Retinal pigment epithelial cell (primary cell): ENCODE data around the gene PTGES2.

Experiments
- DNase-seq: peaks from one replicate; pipeline ENCODE4 v3.0.0-alpha.2; 2010; ENCODE audit warnings: low read depth
- H3K4me3 ChIP-seq: 2 replicates; pipeline ENCODE4 v1.5.1; 2011; ENCODE audit warnings: mild to moderate bottlenecking, low read length, control low read depth, moderate library complexity
- TF ChIP-seq, protein P1 (sequence below): conservative IDR thresholded peaks from 2 replicates; pipeline ENCODE4 v1.5.1; 2011; ENCODE audit warnings: low read depth, low read length, control low read depth, inconsistent platforms

PTGES2 gene

DNA sequence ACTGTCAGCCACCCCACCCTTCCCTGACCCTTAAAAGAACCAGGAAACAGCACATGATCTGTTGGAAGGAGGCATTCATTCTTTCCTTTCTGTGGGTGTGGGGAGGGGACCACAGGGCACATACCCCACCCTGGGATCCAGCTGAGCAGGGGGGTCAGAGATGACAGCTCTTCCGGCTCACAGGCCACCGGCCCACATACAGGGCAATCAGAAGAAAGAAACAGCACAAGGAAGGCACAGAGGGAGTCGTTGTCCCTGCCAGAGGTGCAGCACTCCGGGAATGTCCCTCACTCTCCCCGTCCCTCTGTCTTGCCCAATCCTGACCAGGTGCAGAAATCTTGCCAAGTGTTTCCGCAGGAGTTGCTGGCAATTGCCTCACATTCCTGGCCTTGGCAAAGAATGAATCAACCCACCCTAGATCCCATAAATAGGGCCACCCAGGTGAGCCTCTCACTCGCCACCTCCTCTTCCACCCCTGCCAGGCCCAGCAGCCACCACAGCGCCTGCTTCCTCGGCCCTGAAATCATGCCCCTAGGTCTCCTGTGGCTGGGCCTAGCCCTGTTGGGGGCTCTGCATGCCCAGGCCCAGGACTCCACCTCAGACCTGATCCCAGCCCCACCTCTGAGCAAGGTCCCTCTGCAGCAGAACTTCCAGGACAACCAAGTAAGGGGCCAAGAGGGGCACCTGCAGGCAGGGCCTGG lies 21.6 kb upstream of the PTGES2 start, which contains the start of gene LCN2:
TSS of gene LCN2 (plus strand) at position 453 of the 701 bp plus-strand sequence. CDS start at position 526, 73 bp downstream.
- TF ChIP-seq, protein P1, sequence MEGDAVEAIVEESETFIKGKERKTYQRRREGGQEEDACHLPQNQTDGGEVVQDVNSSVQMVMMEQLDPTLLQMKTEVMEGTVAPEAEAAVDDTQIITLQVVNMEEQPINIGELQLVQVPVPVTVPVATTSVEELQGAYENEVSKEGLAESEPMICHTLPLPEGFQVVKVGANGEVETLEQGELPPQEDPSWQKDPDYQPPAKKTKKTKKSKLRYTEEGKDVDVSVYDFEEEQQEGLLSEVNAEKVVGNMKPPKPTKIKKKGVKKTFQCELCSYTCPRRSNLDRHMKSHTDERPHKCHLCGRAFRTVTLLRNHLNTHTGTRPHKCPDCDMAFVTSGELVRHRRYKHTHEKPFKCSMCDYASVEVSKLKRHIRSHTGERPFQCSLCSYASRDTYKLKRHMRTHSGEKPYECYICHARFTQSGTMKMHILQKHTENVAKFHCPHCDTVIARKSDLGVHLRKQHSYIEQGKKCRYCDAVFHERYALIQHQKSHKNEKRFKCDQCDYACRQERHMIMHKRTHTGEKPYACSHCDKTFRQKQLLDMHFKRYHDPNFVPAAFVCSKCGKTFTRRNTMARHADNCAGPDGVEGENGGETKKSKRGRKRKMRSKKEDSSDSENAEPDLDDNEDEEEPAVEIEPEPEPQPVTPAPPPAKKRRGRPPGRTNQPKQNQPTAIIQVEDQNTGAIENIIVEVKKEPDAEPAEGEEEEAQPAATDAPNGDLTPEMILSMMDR: no peak
- DNase-seq: no peak
- H3K4me3 ChIP-seq: no peak within 1 kb of the TSS

DNA sequence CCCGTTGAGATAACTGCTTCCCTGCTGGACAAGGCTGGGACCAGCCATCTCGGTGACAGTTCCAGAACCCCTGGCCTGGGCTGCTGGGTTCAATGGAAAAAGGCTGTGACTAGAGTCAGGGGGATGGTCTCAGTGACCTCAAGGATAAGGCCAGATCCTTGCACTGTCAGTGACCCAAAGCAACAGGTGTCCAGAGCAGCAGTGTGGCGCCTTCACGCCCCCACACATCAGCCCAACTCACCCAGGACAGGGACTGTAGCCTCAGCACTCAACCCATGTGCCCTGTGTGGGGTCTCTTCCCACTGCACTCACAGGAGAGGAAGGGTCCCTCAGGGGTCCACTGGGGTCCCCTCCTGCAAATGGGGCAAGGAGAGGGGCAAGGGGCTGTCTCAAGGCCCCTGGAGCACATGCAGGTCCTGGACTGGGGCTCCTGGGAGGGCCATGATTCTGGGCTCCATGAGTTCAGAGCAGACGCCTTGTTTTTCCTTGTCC lies 21.0 kb upstream of the PTGES2 start:
- H3K4me3 ChIP-seq: no peak overlapping the region
- no peak for DNase-seq
- TF ChIP-seq, protein P1: no peak

DNA sequence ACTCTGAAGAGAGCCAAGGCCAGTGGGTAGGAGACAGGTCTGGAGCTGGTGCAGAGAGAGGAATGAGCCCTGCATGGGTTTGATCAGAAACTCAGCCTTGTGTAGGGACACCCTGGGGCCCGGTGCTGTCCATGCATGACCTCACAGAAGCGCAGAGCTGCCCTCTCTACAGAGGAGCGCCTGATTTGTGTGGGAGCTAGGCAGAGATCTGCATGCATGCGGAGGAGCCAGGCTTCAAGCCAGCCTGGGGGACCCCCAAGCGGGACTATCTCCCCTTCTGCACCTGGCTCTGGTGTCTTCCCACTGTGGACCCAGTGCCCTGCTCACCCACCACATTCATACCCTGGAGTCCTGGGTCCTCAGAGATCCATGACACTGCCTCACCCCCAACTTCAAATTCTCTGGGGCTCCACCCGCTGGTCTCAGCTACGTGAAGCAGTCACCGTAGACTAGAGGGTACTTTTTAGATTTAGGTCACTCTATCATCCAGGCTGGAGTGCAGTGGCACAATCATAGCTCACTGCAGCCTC lies 19.1 kb upstream of the PTGES2 start:
- TF ChIP-seq, protein P1: no peak
- no peak overlapping the region for H3K4me3 ChIP-seq
- no peak for DNase-seq

DNA sequence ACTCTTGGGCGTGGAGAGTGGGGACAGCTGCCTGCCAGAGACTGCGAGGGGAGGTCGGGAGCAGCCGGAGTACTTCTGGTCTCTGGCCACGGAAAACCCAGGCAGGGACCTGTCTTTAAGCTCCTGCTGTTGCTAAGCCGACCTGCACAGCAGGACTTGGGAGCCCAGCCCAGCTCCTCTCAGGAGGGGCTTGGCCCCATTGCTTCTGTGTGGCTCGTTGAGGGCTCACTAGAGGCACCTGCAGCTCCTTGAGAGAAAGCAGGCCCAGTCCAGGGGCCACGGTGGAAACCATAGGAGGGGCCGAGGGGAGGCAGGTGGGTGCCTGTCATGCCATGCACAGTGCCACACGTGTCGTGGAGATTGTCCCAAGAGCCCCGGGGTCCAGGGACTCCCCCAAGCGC lies 18.4 kb upstream of the PTGES2 start:
- TF ChIP-seq, protein P1: no peak
- no peak for DNase-seq
- no peak overlapping the region for H3K4me3 ChIP-seq

DNA sequence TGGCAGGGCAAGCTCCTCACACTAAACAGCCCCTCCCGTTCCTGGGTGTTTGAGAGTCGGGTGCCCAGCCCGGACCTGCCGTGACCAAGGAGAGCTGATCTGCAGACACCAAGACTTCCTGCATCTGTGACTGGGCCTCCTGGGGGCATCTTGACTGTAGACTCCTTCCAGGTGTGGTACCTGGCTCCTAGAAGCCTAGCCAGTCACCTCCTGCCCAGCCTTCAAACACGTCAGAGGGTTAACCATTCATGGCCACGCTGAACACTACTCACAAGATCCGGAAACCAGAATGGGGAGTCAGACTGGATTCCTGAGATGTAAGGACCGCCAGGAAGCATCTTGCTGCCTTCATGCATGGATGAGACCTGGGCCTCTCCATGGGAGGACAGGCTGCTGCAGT lies 18.0 kb upstream of the PTGES2 start:
- TF ChIP-seq, protein P1: no peak
- DNase-seq: no peak
- H3K4me3 ChIP-seq: no peak overlapping the region

DNA sequence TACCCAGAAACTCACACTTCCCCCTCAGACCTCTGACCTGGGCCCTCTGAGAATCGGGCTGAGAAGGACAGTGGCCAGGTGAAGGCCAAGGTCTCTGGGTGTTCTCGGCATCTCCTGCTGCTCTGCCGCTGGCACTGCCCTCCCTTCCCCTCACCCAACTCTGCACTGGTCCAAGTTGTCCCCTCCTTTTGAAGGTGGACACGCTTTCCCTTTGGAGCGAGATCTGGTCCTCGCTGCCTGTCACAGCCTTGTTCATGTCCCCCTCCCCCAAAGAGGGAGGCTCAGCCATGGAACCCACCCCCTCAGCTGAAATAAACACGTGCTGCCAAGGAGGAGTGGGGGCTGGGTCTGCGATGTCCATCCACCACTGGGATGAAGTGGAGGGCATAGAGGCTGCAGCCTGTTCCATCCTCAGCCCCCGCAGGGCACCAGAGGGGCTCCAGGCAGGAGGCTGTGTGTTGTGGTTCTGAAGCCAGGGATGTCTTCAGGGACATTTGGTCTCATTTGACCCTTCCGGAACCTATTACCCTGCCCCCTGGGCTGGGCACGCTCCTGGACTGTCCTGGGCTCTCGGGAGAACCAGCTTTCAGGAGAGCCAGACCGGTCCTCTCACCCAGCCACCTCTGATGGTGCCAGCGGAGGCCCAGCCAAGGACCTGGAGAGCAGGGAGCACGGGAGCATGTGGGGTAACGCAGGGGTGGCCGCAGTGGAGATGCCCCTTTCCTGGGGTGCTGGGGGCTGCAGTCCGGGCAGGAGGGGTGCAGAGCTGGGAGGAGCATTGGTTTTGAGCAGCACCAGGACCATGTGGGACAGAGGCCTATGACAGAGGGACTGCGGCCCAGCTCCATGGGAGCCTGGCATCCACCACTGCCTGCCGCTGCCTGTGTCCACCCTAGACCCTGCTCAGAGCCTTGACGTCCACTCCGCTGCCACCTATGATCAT lies 17.0 kb upstream of the PTGES2 start:
- TF ChIP-seq, protein P1: no peak
- H3K4me3 ChIP-seq: no peak overlapping the region
- no peak for DNase-seq
